Neural crest cell (in vitro differentiated cells): ENCODE data around the gene DCLRE1A. TPM values are rescaled to one million over a fixed set of nuclear protein-coding genes. Genes with fewer than 3 reads are reported as not detected.

Experiments
- DNase-seq: peaks from one replicate; pipeline ENCODE4 v3.0.0; 2021; ENCODE audit warnings: low read depth, mixed read lengths, low spot score
- H3K27ac Mint-ChIP-seq: one replicate; pipeline ENCODE4 v1.8.0; 2021; ENCODE audit warnings: mild to moderate bottlenecking, mixed read lengths; ENCODE audit not compliant: unreplicated experiment
- H3K27me3 Mint-ChIP-seq: 2 replicates; pipeline ENCODE4 v1.8.0; 2021; ENCODE audit warnings: low read depth, mild to moderate bottlenecking, mixed read lengths
- H3K36me3 Mint-ChIP-seq: 2 replicates; pipeline ENCODE4 v1.8.0; 2021; ENCODE audit warnings: low read depth, mild to moderate bottlenecking, mixed read lengths
- H3K4me1 Mint-ChIP-seq: 2 replicates; pipeline ENCODE4 v1.8.0; 2021; ENCODE audit warnings: mixed read lengths
- H3K4me3 Mint-ChIP-seq: one replicate; pipeline ENCODE4 v1.8.0; 2021; ENCODE audit warnings: mild to moderate bottlenecking, mixed read lengths
- H3K9me3 Mint-ChIP-seq: 2 replicates; pipeline ENCODE4 v1.8.0; 2021; ENCODE audit warnings: mixed read lengths
- CTCF ChIP-seq: fragments of 200-600 bp; sonication (generic); conservative IDR thresholded peaks from 2 replicates; pipeline ENCODE4 v1.5.0; 2021; ENCODE audit warnings: antibody characterized with exemption, mild to moderate bottlenecking
- total RNA-seq: library from RNA; stranded (reverse); gene quantifications from 2 replicates; pipeline ENCODE4 v1.2.1, GENCODE V29; 2021

DCLRE1A gene
- total RNA-seq, 1 donor from 2014 or later: 19.4 TPM

GRCh38 chr10:113893570-113893969 lies 39.7 kb upstream of the DCLRE1A start:
- Mint-ChIP-seq H3K4me3 (no peak overlapping the region), H3K4me1 (peaks cover 10% of the 10 kb centered on the region), H3K36me3 (peaks cover 27% of the 10 kb centered on the region), H3K27ac (no peak overlapping the region), H3K9me3 (no peaks in the 10 kb centered on the region), H3K27me3 (no peaks in the 10 kb centered on the region)
- no peak for DNase-seq
- TF ChIP-seq CTCF: no peak

- H3K36me3 Mint-ChIP-seq: peaks cover 36% of the 10 kb centered on the region
- H3K4me1 Mint-ChIP-seq: peaks cover 10% of the 10 kb centered on the region
- DNase-seq: no peak
- H3K27me3 Mint-ChIP-seq: no peaks in the 10 kb centered on the region
- no peak overlapping the region for H3K4me3 Mint-ChIP-seq
- peaks cover 4% of the 10 kb centered on the region for H3K9me3 Mint-ChIP-seq
- no peak overlapping the region for H3K27ac Mint-ChIP-seq
- TF ChIP-seq CTCF: no peak
Observed at GRCh38 chr10:113891476-113891875, 37.6 kb upstream of the DCLRE1A start.

- TF ChIP-seq CTCF: no peak
- no peak overlapping the region for H3K27ac Mint-ChIP-seq
- peaks cover 43% of the 10 kb centered on the region for H3K36me3 Mint-ChIP-seq
- no peaks in the 10 kb centered on the region for H3K27me3 Mint-ChIP-seq
- H3K9me3 Mint-ChIP-seq: peaks cover 4% of the 10 kb centered on the region
- H3K4me1 Mint-ChIP-seq: peaks cover 10% of the 10 kb centered on the region
- no peak overlapping the region for H3K4me3 Mint-ChIP-seq
- DNase-seq: no peak
Observed at GRCh38 chr10:113890769-113891168, 36.9 kb upstream of the DCLRE1A start.

GRCh38 chr10:113889911-113890310 lies 36.0 kb upstream of the DCLRE1A start:
- Mint-ChIP-seq H3K9me3 (peaks cover 4% of the 10 kb centered on the region), H3K36me3 (peaks cover 48% of the 10 kb centered on the region), H3K4me1 (peaks cover 8% of the 10 kb centered on the region), H3K27ac (no peak overlapping the region), H3K27me3 (no peaks in the 10 kb centered on the region), H3K4me3 (no peak overlapping the region)
- no peak for DNase-seq
- no peak for TF ChIP-seq CTCF

GRCh38 chr10:113882240-113882639 lies 28.4 kb upstream of the DCLRE1A start:
- DNase-seq: no peak
- Mint-ChIP-seq H3K9me3 (peaks cover 7% of the 10 kb centered on the region), H3K4me3 (no peak overlapping the region), H3K27ac (no peak overlapping the region), H3K36me3 (peaks cover 51% of the 10 kb centered on the region), H3K27me3 (no peaks in the 10 kb centered on the region), H3K4me1 (peaks cover 13% of the 10 kb centered on the region)
- no peak for TF ChIP-seq CTCF

GRCh38 chr10:113880236-113880635 lies 26.4 kb upstream of the DCLRE1A start:
- Mint-ChIP-seq H3K27me3 (no peaks in the 10 kb centered on the region), H3K4me3 (no peak overlapping the region), H3K36me3 (peaks cover 34% of the 10 kb centered on the region), H3K9me3 (peaks cover 3% of the 10 kb centered on the region), H3K27ac (no peak overlapping the region), H3K4me1 (peaks cover 18% of the 10 kb centered on the region)
- no peak for TF ChIP-seq CTCF
- DNase-seq: no peak
